Erythroblast (primary cell): Measurements from ENCODE around the gene ARHGEF39.

Experiments used
- DNase-seq, 2 experiments: peaks; one replicate each; lab custom pipeline; 2025; lab: John Stamatoyannopoulos, UW
- GATA1 ChIP-seq: IDR thresholded peaks from 2 replicates; pipeline ENCODE4 v1.6.1; 2011; ENCODE audit warnings: low read depth, mild to moderate bottlenecking, control low read depth, low read length, moderate library complexity
- POLR2A ChIP-seq: IDR thresholded peaks from 2 replicates; pipeline ENCODE4 v1.6.1; 2011; ENCODE audit warnings: mild to moderate bottlenecking, low read length

The ARHGEF39 gene

DNA sequence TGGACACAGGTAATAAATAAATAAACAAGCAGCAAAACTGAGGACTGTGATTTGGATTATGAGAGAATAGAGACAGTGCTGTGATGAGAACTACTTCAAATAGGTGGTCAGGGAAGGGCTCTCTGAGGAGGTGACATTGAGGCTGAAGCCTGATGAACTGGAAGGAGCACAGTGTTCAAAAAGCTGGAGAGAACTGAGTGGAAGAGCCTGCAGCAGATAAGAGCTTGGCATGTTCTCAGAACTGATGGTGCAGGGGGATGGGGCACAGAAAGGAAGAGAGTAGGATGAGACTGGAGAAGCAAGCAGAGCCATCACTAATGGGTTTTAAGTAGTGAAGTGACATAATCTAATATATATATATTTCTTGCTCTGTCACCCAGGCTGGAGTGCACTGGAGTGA, 35.9 kb upstream of the ARHGEF39 start:
- no peak for DNase-seq
- TF ChIP-seq GATA1 (no peak), POLR2A (no peak)

DNA sequence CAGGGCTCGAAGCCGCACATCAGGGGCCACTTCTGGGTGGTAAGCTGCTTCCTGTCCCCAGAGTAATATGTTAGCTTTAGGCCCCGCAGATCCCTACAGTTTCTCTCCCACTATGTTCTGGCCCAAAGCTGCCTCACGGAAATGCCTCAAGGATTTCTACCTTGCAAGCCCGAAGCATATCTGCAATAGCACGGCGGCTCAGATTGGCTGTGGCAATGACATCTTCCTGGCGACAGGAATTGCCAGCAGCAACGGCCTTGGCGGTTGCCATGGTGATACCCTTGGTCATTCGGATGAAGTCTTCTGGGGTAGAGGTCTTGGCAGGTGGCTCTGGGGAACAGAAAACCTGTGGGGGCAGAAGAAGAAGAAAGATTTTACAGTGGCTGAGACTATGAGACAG, 35.0 kb upstream of the ARHGEF39 start:
- DNase-seq: no peak
- TF ChIP-seq GATA1 (no peak), POLR2A (no peak)

DNA sequence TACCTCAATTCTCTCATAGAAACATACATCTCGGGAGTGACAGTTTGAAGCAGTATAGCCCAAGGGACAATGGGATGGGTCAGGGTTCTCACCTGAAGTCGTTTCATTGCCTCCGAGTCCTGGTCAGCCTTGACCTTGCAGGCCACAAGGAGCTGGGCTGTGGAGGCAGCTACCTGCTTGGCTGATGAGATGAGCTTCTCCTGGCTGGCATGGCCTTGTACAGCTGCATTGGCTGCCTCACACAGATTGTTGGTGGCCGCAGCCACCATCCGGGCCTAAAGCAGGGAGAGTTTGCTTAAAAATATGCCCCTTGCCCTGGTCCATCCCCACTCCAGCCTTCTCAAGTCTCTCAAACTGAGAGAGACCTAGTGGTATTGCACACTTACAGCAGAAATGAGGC, 33.2 kb upstream of the ARHGEF39 start:
- no peak for TF ChIP-seq GATA1
- TF ChIP-seq POLR2A: no peak
- no peak for DNase-seq

DNA sequence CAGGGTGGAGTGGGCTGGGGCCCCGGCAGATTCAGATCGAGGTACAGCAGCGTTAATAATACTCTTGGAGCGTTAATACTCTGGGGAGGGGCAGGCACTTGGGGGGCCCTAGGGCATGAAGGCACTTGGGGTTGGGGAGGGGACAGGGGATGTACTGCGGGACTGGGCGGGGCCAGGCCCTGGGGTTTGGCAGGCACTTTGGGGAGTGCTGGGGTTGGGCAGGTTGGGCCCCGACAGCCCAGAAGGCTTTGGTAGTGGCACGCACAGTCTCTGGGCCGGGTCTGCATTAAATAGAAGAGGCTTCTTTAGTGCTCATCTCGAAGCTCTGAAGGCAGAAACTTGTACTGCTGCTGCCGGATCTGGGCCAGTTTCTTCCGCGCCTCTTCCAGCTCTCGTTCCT, 32.5 kb upstream of the ARHGEF39 start:
- TF ChIP-seq POLR2A: no peak
- TF ChIP-seq GATA1: no peak
- no peak for DNase-seq

DNA sequence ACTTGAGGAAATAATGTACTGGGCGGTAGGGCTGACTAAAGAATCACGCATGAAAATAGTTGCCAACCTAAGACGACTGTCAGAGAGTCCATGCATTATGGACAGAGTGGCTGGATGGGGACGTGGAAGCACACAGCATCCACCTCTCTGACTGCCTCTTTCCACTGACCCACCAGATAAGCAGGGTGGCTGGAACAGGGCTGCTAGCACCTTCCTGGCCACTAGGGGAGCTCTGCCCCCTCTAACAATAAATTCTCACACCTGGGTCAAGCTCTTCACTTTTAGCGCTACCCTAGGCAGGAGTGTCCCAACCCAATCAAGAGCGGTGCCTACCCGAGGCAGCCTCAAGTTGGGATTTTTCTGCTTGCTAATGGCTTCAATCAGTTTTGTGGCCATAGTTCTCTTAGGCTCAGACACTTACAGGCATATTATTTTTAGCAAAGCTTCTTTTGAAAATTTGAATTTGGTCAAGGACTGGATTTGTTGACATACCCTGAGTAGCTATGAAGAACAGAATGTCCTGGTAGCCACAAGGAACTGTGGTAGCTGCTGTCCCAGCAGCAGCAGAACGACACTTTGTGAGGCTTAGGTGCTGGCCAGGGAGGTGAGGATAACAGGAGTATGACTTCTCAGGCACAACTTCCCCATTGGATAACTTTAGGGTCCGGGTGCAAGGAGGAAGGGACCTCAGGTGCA, 31.7 kb upstream of the ARHGEF39 start:
- peak; percentile 64 to 76 for DNase-seq

DNA sequence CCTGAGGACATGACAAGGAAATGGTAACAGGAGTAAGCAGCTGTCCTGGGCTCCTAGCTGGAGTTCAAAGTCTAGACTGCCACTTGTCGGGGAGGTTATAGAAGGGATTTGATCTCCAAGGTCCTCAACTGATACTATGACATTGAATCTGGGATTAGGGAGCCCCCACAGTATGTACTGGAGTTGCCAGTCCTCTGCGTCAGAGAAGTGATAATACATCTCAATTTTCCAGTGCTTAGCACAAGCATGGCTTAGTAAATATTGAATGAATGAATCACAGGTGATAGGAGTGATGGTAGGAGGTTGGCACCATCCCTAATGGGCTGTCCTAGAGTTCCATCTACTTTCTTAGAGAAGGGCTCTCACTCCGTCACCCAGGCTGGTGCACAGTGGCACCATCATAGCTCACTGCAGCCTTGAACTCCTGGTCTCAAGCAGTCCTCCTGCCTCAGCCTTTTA, 31.0 kb upstream of the ARHGEF39 start:
- DNase-seq: no peak
- TF ChIP-seq POLR2A: no peak
- TF ChIP-seq GATA1: no peak

More for the DNA sequence above, 31.7 kb upstream of the ARHGEF39 start:
- no peak for TF ChIP-seq POLR2A

DNA sequence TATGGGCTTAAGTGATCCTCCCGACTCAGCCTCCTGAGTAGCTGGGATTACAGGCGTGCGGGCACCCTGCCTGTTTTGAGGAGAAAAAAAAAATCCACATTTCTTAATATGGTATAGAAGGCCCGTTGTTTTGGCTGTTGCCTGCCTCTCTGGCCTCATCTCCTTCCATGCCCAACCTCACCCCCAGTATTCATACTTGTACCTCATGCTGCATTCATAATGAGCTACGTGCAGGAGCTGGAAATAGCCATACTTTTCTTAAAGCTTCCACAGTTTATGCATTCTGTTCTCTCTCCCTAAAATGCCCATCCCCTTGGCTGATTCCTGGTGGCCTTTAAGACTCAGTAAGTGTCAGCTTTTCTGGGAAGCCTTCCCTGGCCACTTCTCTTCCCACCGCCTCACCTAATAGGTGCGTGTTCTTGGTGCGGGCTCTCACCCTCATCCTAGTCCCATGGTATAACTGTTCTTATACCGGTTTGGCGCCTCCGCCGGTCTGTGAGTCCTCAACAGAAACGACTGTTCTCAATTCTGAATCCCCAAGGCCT, 26.8 kb upstream of the ARHGEF39 start:
- DNase-seq: no peak
- TF ChIP-seq GATA1: no peak
- no peak for TF ChIP-seq POLR2A

DNA sequence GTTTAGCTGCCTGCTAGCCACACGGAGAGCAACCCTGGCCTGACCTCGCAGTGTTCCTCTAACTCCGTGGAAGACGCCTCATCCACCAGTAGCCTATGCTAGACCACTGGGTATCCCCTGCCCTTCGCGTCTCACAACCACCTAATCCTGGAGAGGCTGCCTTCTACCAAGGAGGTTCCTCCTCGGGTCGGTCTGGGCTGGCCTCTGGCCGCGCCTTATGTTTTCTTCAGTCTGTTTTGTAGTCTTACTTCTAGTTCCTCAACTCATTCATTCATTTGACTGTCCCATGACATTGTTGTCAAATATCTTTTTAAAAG, 26.3 kb upstream of the ARHGEF39 start:
- TF ChIP-seq POLR2A (no peak), GATA1 (no peak)
- no peak for DNase-seq

DNA sequence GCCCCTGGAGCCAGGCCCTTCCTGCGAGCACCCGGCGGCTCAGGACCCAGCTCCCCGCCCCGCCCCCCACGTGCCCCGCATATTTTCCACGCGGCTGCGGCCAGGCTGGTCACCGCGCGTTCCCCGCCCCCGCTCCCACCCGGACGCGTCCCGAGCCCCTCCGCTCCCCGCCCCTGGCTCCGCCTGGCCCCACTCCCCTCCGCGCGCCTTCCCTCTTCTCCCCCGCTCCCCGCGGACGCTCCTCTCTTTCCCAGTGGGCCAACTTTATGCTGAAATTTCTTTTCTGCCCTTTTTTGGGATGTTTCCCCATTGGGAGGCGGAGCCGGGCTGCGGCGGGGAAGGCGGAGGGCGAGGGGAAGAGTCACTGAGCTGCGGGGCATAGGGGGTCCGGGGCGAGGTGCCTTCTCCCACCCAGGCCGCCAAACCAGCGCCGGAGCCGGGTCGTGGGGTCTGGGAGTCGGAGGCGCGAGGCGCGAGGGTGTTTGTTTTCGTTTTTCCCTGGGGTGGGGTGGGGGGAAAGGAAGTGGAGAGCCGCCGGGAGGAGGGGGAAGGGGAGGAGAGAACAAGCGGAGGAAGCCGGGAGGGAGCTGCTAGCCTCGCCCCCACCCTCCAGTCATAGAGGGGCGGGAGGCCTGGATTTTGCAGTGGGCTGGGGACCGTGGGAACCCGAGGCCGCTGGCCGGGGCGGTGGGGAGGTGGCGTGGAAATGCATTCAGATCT, 25.8 kb upstream of the ARHGEF39 start:
- DNase-seq: peak; percentile 14 to 39

DNA sequence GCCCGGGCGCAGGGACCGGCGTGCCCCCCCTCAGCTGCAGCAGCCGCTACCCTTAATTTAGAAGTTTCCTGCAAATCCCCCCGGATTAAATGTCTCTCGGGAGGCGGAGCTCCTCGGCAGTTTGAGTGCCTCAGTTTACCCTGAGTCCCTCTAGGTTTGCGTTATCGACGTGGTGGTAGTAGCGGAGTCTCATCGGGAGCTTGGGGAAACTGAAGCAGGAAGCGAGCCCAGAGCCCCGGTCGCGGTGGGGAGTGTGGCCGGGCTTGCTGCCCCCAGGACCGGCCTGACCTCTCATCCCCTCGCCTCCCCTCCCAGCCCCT, 25.3 kb upstream of the ARHGEF39 start:
- no peak for DNase-seq

More for the DNA sequence above, 25.8 kb upstream of the ARHGEF39 start:
- TF ChIP-seq GATA1: no peak

DNA sequence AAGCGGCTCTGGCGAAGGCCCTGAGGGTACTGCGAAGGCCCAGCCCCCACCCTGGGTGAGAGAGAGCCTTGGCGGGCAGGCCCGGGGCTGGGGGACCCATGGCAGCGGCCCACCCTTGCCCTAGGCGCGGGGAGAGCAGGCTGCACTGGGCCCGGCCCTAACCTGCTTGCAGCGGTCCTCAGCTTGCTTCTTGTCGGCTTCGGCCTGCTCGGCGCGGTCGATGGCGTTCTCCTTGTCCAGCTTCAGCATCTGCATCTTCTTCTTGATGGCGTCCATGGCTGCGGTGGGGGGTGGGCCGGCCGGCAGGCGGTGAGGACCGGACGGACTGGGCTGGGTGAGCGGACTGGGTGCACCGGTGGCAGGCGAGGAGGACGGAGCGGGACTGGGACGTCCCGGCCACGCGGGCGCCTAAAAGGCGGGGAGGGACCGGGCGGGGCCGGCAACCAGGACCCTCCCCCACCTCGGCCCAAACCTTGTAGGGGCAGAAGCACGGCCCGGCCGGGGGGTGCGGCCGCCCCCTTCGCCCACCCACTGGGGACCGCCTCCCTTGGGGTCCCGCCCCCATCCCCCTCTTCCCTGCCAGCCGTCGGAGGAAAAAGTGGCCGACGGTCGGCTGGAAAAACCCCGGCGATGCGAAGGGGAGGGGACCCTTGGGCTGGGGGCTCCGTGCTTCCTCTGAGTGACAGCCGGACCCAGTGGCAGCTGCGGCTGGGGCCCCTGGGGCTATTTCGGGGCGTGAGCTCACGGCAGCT, 24.7 kb upstream of the ARHGEF39 start, which contains the start of gene TPM2:
Gene TPM2, minus strand, starts transcription at position 384 of the 752 bp plus-strand sequence. Its CDS starts 108 bp downstream, at position 276.
- DNase-seq: no peak
- TF ChIP-seq GATA1 (no peak), POLR2A (no peak)

More for the DNA sequence above, 25.3 kb upstream of the ARHGEF39 start:
- TF ChIP-seq GATA1: no peak
- no peak for TF ChIP-seq POLR2A

DNA sequence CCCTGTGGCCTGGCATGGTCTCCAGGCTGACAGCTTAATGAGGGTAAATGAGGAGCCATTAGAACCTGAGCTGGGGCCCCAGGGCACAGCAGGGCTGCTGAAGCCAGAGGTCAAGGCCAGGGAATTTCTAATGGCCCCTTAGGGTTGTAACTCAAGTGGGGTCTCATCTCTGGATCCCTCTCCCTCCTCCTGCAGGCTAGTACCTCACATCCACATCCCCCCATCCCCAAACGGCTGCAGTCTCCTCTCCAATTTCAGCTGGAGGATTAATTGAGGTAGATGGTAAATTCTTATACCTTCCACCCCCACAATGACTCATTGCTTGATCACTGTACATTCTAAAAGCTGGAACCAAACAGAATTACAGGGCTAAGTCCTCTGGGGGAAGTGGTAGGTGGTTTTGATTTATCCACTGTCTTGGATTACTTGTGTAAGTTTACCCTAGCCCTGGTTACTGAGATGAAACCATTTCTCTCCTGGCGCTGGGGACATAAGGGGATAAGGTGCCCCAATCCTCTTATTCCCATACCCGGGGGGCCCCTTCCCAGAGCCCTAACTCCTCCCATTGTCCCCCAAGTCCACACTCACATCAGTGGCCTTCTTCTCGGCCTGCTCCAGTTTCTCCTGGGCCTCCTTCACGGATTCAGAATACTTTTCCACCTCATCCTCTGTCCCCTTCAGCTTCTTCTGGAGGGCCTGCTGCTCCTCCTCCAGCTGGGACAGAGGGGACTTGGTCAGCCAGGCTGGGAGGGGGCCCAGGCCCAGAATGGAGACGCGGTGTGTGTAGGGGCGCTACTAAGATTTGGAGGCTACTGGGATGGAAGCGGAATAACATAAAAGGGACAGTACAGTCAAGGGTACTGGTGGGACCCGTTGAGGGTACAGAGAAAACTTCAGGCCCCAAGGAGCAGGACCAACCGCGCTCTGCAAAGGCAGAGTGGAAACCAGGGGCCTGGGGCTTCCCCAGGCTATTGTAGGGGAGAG, 23.9 kb upstream of the ARHGEF39 start:
- DNase-seq: no peak
- no peak for TF ChIP-seq GATA1

DNA sequence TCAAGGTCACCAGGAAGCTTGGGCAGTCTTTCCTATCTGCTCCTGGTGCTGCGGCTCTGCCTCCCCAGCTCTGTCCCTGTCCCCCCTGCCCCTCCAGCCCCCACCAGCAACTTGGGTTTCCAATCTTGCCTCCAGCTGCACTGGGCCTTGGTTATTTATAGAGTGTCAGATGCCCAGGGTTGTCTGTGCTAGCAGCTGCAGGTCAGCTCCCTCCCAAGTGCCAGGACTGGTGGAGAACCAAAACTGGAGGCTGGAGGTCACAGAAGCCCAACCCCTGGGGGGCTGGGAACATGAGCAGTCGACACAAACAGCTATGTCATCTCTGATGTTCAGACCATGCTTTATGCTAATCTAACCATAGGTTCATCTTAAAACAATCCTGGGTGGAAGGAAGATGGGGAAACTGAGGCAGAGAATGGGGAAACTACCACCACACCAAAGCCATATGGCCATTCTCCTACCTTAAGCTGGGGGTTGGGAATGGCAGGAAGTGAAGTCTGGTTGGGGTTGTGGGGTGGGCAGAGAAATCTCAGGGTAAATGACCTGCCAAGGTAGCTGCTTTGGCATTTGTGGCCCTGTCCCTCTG, 23.1 kb upstream of the ARHGEF39 start:
- no peak for TF ChIP-seq GATA1
- TF ChIP-seq POLR2A: no peak
- DNase-seq: no peak
